Retina (tissue), 1 donor: ENCODE data around the gene CHPF.

Experiments used
- DNase-seq: peaks from one replicate; pipeline ENCODE4 v3.0.0-alpha.2; 2016

CHPF gene

DNA sequence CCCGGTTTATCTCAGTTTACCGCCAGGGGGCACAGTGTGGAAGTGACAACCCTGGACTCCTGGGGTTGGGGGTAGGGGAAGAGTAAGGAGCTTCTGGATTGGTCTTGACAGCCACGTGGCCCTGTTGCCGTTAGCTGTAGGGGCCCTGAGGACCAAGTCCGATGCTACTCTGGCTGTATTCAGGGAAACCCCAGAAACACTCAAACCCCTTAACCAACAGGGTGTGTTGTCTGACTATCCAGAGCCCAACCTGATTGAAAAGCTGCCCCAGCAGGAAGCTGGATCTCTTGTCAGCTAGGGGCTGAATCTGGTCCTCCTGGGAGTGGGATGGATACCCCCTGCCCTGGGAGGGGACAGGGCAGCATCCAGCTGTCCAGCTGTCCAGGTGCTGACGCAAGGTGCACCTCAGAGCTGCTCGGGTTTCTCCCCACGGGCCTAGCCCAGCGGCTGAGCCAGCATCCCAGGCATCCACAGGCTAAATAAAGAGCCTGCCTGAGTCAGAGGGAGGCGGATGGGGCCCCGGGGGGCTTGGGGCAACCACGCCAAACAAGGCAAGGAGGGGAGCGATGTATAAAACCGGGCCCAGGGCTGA, 48.0 kb downstream of the CHPF start:
- DNase-seq, result peak; percentile 68

- DNase-seq, result no peak
These were observed 48.6 kb downstream of the CHPF start for GRCh38 chr2:219494952-219495530.

- DNase-seq, result no peak
These were observed 50.5 kb downstream of the CHPF start for GRCh38 chr2:219493086-219493485.

GRCh38 chr2:219492575-219492974, 51.0 kb downstream of the CHPF start:
- no peak for DNase-seq

DNA sequence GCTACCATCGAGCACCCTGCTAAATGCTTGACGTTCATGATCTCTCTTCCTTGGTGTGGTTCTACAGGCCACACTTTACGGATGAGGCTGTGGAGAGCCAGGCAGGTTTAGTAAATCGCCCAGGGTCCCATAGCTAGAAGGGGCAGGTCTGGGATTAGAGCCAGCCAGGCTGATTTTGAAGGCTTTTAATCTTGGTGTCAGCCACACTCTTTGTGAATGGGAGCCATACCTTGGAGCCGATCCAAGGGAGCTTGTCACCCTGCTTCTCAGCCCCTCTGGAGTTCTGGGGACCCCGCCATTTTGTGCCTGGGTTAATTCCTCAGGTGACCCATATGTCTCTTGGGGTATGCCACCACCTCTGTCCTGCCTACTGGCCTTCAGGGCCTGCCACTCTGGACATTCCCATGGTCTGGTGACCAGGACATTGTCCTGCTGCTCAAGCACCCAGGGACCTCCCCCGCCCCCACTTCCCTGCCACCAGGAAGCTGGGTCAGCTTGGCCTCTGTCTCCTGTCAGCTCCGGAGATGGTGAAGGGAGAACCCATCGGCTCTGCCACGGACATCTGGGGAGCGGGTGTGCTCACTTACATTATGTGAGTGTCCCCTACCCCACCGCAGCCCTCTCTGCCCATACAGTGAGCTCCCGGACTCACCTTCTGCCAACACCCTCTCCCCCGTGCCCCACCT, 52.2 kb downstream of the CHPF start:
- no peak for DNase-seq

- DNase-seq, result no peak
These were observed 52.9 kb downstream of the CHPF start for GRCh38 chr2:219490600-219491130.

DNA sequence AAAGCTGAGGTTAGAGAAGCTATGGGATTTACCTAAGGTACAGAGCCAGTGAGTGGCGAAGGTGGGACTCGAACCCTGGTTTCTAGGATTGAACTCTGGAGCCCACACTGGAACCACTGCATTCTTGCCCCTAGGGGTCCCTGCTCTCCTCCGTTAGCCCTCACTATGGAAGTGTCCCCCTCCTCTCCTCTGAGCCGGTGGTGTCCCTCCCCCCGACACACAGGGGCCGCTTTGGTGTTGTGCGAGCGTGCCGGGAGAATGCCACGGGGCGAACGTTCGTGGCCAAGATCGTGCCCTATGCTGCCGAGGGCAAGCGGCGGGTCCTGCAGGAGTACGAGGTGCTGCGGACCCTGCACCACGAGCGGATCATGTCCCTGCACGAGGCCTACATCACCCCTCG, 53.4 kb downstream of the CHPF start:
- DNase-seq, result no peak

DNA sequence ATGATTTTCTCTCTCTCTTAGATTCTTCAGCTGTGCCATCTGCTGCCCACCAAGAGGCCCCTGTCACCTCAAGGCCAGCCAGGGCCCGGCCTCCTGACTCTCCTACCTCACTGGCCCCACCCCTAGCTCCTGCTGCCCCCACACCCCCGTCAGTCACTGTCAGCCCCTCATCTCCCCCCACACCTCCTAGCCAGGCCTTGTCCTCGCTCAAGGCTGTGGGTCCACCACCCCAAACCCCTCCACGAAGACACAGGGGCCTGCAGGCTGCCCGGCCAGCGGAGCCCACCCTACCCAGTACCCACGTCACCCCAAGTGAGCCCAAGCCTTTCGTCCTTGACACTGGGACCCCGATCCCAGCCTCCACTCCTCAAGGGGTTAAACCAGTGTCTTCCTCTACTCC, 54.3 kb downstream of the CHPF start:
- DNase-seq, result no peak
